ENCODE measurements around the gene C1orf167.

The C1orf167 gene

DNA sequence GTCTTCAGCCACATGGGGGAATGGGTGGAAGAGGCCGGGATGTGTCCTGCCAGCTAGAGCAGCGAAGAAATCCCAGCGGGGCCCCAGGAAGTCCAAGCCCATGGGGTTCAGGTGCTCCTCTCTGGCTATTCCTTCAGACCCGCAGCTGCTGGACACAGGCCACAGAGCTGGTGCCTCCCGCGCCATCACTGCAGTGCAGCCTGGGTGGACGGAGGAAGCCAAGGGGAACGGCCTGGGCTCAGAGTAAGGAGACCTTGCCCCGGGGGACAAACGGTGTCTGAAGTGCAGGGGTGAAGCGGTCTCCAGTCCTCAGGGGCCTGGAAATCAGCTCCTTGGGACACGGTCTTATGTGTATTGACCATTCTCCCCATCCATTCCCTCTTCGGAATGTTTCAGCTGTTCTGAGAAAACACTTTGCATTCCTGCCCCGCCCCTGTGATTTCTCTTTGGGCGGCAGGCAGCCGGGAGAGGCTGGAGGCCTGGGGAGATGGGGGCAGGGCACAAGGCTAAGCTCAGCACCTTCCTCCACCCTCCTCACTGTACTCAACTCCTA, 25.3 kb downstream of the C1orf167 start:
- H3K27me3 ChIP-seq (replicated peaks; ENCODE audit: insufficient read depth, low read length), result no peaks in the 10 kb centered on the region
- H4K20me1 ChIP-seq (ENCODE audit: insufficient read depth, low read length), result no peaks in the 10 kb centered on the region
- H3K4me2 ChIP-seq (ENCODE audit: low read depth, low read length), result no peak overlapping the region
- H3F3A ChIP-seq (ENCODE audit: insufficient read depth, low read length), result peaks cover 17% of the 10 kb centered on the region
- H3K9ac ChIP-seq (ENCODE audit: low read length), result no peak overlapping the region
- DNase-seq, result no peak
- H3K9me2 ChIP-seq (replicated peaks; ENCODE audit: insufficient read depth, low read length), result no peaks in the 10 kb centered on the region
- no peak overlapping the region for H3K4me3 ChIP-seq (ENCODE audit: low read length)
- no peak overlapping the region for H3K27ac ChIP-seq (ENCODE audit: low read length)
- no peaks in the 10 kb centered on the region for H3K79me2 ChIP-seq (ENCODE audit: low read length)
- no peak for TF ChIP-seq EZH2 (optimal IDR thresholded peaks at IDR 0.05; ENCODE audit: low read depth, low read length)
- no peak for TF ChIP-seq EZH2phosphoT487 (IDR thresholded peaks at IDR 0.05; ENCODE audit: low read length)
- no peak for TF ChIP-seq CTCF (IDR thresholded peaks at IDR 0.05; ENCODE audit: low read length)
- no peaks in the 10 kb centered on the region for H3K36me3 ChIP-seq (replicated peaks; ENCODE audit: insufficient read depth, low read length)
- H2AFZ ChIP-seq (ENCODE audit: low read length), result no peak overlapping the region
- peaks cover 15% of the 10 kb centered on the region for H3K4me1 ChIP-seq (ENCODE audit: low read length)
- H3K9me3 ChIP-seq (replicated peaks; ENCODE audit: insufficient read depth, low read length), result no peaks in the 10 kb centered on the region

DNA sequence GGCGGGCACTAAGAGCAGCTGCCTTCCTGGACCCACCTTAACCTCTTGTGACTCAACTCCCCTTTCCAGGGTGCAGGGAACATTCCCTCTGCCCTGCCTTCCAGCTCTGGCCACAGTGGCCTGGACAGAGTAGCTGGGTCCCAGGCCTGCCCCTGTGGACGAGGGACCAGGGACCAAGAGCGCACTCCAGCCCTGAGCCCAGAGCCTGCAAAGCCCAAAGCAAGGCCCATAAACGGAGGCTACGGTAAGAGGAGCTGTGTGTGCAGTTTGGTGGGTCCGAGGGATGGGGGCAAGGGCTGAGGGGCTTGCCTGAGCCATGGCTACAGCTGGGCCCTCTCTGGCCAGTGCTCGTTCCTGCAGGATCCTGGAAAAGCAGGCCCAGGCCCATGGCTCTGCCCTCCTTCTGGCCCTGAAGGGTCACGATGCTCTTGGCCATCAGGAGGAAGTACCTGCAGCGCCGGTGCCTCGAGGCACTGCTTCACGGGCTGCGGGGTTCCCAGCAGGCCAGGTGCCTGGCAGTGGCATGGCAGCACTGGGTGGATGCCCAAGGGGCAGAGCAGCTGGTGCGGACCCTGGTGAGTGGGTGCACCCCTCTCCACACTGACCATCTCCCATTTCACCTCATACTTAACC, 25.9 kb downstream of the C1orf167 start:
- TF ChIP-seq EZH2phosphoT487 (IDR thresholded peaks at IDR 0.05; ENCODE audit: low read length) (no peak), CTCF (IDR thresholded peaks at IDR 0.05; ENCODE audit: low read length) (no peak), EZH2 (optimal IDR thresholded peaks at IDR 0.05; ENCODE audit: low read depth, low read length) (no peak)
- Histone ChIP-seq H4K20me1 (ENCODE audit: insufficient read depth, low read length) (no peaks in the 10 kb centered on the region), H2AFZ (ENCODE audit: low read length) (no peak overlapping the region), H3K27ac (ENCODE audit: low read length) (no peak overlapping the region), H3K9ac (ENCODE audit: low read length) (no peak overlapping the region), H3K27me3 (replicated peaks; ENCODE audit: insufficient read depth, low read length) (no peaks in the 10 kb centered on the region), H3F3A (ENCODE audit: insufficient read depth, low read length) (peaks cover 17% of the 10 kb centered on the region), H3K4me1 (ENCODE audit: low read length) (peaks cover 14% of the 10 kb centered on the region), H3K36me3 (replicated peaks; ENCODE audit: insufficient read depth, low read length) (no peaks in the 10 kb centered on the region), H3K79me2 (ENCODE audit: low read length) (no peaks in the 10 kb centered on the region), H3K9me3 (replicated peaks; ENCODE audit: insufficient read depth, low read length) (no peaks in the 10 kb centered on the region), H3K4me3 (ENCODE audit: low read length) (no peak overlapping the region), H3K9me2 (replicated peaks; ENCODE audit: insufficient read depth, low read length) (no peaks in the 10 kb centered on the region), H3K4me2 (ENCODE audit: low read depth, low read length) (no peak overlapping the region)
- no peak for DNase-seq

- Histone ChIP-seq H3K9me2 (replicated peaks; ENCODE audit: insufficient read depth, low read length) (no peaks in the 10 kb centered on the region), H3K36me3 (replicated peaks; ENCODE audit: insufficient read depth, low read length) (no peaks in the 10 kb centered on the region), H2AFZ (ENCODE audit: low read length) (no peak overlapping the region), H3F3A (ENCODE audit: insufficient read depth, low read length) (peaks cover 14% of the 10 kb centered on the region), H3K9ac (ENCODE audit: low read length) (no peak overlapping the region), H4K20me1 (ENCODE audit: insufficient read depth, low read length) (no peaks in the 10 kb centered on the region), H3K4me2 (ENCODE audit: low read depth, low read length) (no peak overlapping the region), H3K4me3 (ENCODE audit: low read length) (no peak overlapping the region), H3K27ac (ENCODE audit: low read length) (no peak overlapping the region), H3K9me3 (replicated peaks; ENCODE audit: insufficient read depth, low read length) (no peaks in the 10 kb centered on the region), H3K4me1 (ENCODE audit: low read length) (peaks cover 12% of the 10 kb centered on the region), H3K79me2 (ENCODE audit: low read length) (no peaks in the 10 kb centered on the region), H3K27me3 (replicated peaks; ENCODE audit: insufficient read depth, low read length) (no peaks in the 10 kb centered on the region)
- DNase-seq, result no peak
- TF ChIP-seq EZH2 (optimal IDR thresholded peaks at IDR 0.05; ENCODE audit: low read depth, low read length) (no peak), CTCF (IDR thresholded peaks at IDR 0.05; ENCODE audit: low read length) (no peak), EZH2phosphoT487 (IDR thresholded peaks at IDR 0.05; ENCODE audit: low read length) (no peak)
Measured at GRCh38 chr1:11788549-11789053, 26.6 kb downstream of the C1orf167 start.

Measured in MM.1S (cell line).